HG02642 (cell line): ENCODE results near the gene CLOCK.
"Not testable (repeated sequence)": the region's sequence is repeated elsewhere in the genome, so short reads cannot be mapped to it uniquely, and the experiment has no call there.

ENCODE experiments used
- ATAC-seq: cut with Tn5 transposase; IDR thresholded peaks from one replicate; pipeline ENCODE4 v1.9.1; 2021; ENCODE audit warnings: mild to moderate bottlenecking; ENCODE audit not compliant: unreplicated experiment, poor library complexity

The CLOCK gene

GRCh38 chr4:55546756-55547465, at the start of gene CLOCK:
CLOCK (minus strand) TSS chr4:55546909; CDS start chr4:55482785, 64,124 bp downstream.
- ATAC-seq, result peak; percentile 82

- no peak for ATAC-seq
Observed at GRCh38 chr4:55592014-55592413, 45.3 kb upstream of the CLOCK start, which contains the start of gene PDCL2. PDCL2 (minus strand) TSS chr4:55592245; CDS start chr4:55592109, 136 bp downstream.

GRCh38 chr4:55588160-55588559, 41.5 kb upstream of the CLOCK start:
- no peak for ATAC-seq

GRCh38 chr4:55582773-55583172, 36.1 kb upstream of the CLOCK start:
- ATAC-seq, result not testable (repeated sequence)

- ATAC-seq, result no peak
Observed at GRCh38 chr4:55578341-55579010, 31.8 kb upstream of the CLOCK start.

- ATAC-seq, result no peak
Observed at GRCh38 chr4:55575513-55575912, 28.8 kb upstream of the CLOCK start.

- no peak for ATAC-seq
Observed at GRCh38 chr4:55574252-55574651, 27.5 kb upstream of the CLOCK start.

- ATAC-seq, result no peak
Observed at GRCh38 chr4:55571806-55572205, 25.1 kb upstream of the CLOCK start.

GRCh38 chr4:55568905-55569504, 22.3 kb upstream of the CLOCK start:
- ATAC-seq, result no peak

- peak; percentile 100 for ATAC-seq
Observed at GRCh38 chr4:55561889-55562288, 15.2 kb upstream of the CLOCK start.

GRCh38 chr4:55560096-55560495, 13.4 kb upstream of the CLOCK start:
- ATAC-seq, result no peak

- no peak for ATAC-seq
Observed at GRCh38 chr4:55554453-55555030, 7.8 kb upstream of the CLOCK start.

- no peak for ATAC-seq
Observed at GRCh38 chr4:55553441-55554201, 6.9 kb upstream of the CLOCK start.

- not testable (repeated sequence) for ATAC-seq
Observed at GRCh38 chr4:55551964-55552363, 5.3 kb upstream of the CLOCK start.

- no peak for ATAC-seq
Observed at GRCh38 chr4:55549888-55550287, 3.2 kb upstream of the CLOCK start.

GRCh38 chr4:55547918-55548317, 1.2 kb upstream of the CLOCK start:
- no peak for ATAC-seq

GRCh38 chr4:55547466-55547770, 709 bp upstream of the CLOCK start:
- no peak for ATAC-seq

GRCh38 chr4:55546506-55546755, 278 bp downstream of the CLOCK start:
- peak; percentile 53 for ATAC-seq

- ATAC-seq, result peak; percentile 50
Observed at GRCh38 chr4:55545641-55546505, 836 bp downstream of the CLOCK start.

GRCh38 chr4:55545151-55545550, 1.6 kb downstream of the CLOCK start:
- ATAC-seq, result no peak
